ENCODE data around the gene IRF3.

DNA sequence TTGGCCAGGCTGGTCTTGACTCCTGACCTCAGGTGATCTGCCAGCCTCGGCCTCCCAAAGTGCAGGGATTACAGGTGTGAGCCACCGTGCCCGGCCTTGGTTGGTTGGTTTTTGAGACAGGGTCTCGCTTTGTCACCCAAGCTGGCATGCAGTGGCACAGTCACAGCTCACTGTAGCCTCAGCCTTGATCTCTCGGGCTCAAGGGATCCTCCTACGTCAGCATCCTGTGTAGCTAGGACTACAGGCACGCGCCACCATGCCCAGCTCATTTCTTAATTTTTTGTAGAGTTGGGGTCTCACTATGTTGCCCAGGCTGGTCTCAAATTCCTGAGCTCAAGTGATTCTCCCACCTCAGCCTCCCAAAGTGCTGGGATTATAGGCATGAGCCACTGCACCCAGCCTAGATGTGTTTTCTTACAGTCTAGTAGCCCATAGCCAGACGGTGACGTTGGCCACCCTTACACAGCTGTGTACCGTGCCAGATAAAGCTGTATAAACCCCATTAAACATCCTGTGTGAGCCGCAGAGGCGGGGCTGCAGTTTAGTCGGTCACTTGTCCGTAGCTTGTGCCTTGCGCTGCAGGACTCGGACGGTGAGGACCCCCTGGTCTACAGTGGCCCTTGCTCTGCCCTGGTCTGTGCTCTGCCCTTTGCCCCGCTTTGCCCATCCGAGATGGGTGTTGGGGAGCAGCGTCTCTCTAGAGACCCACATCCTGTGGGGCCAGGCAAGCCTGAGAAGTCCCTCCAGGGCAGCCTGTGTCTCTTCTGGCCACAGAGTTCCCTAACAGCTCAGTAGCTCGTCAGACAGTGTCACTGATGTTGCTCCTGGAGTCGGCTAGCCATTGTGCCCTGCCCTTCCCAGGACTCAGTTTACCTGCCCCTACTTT, 9.8 kb downstream of the IRF3 start:
- TF ChIP-seq, protein P1, sequence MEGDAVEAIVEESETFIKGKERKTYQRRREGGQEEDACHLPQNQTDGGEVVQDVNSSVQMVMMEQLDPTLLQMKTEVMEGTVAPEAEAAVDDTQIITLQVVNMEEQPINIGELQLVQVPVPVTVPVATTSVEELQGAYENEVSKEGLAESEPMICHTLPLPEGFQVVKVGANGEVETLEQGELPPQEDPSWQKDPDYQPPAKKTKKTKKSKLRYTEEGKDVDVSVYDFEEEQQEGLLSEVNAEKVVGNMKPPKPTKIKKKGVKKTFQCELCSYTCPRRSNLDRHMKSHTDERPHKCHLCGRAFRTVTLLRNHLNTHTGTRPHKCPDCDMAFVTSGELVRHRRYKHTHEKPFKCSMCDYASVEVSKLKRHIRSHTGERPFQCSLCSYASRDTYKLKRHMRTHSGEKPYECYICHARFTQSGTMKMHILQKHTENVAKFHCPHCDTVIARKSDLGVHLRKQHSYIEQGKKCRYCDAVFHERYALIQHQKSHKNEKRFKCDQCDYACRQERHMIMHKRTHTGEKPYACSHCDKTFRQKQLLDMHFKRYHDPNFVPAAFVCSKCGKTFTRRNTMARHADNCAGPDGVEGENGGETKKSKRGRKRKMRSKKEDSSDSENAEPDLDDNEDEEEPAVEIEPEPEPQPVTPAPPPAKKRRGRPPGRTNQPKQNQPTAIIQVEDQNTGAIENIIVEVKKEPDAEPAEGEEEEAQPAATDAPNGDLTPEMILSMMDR (conservative IDR thresholded peaks at IDR 0.05), result no peak
- TF ChIP-seq EZH2 (IDR thresholded peaks at IDR 0.05; ENCODE audit: low read depth), result no peak
